ENCODE data around the gene C22orf39.

DNA sequence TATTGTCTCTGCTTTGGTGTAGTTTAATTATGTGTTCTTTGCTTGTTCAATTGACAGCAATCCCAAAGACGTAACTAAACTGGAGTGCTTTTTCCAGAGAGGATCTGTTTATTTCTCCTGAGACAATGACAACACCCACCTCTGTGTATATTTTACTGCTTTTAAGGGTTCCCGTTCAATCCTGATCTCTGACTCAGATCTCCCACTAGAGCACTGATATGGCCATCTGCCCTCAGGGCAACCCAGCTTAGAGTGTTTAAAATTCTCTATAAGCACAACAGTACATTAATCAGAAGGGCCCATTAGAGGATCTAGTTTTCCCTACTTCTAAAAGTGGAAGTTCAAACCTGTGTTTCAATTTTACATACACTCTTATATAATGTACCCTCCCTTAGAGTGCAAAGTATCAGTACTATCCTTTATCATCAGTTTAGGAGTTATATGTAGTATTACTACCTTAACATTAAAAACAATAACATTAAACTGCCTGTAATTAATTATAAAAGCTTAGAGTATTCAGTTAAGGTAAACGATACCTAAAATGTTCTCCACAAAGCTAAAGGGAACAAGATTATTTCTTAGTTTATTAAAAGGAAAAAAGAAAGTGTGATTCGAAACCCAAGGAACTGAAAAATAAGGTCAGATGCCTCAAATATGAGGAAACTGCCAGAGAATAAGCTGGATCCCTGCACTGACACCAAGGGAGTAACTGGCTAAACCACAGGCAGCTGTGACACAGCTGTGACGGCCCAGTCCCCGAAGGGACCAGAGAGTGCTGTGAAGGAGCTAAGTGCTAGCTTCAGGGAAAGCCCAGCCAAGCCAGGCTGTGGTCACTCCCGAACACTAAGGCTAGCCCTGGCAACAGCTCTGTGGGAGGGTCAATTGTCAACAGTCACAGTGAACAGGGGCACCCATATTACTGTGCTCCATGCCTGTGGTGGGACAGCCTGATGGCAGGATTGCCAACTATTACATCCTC is 16.3 kb upstream of the C22orf39 start:
- TF ChIP-seq, protein P1, sequence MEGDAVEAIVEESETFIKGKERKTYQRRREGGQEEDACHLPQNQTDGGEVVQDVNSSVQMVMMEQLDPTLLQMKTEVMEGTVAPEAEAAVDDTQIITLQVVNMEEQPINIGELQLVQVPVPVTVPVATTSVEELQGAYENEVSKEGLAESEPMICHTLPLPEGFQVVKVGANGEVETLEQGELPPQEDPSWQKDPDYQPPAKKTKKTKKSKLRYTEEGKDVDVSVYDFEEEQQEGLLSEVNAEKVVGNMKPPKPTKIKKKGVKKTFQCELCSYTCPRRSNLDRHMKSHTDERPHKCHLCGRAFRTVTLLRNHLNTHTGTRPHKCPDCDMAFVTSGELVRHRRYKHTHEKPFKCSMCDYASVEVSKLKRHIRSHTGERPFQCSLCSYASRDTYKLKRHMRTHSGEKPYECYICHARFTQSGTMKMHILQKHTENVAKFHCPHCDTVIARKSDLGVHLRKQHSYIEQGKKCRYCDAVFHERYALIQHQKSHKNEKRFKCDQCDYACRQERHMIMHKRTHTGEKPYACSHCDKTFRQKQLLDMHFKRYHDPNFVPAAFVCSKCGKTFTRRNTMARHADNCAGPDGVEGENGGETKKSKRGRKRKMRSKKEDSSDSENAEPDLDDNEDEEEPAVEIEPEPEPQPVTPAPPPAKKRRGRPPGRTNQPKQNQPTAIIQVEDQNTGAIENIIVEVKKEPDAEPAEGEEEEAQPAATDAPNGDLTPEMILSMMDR (IDR thresholded peaks at IDR 0.05): no peak
- no peak for TF ChIP-seq POLR2A (IDR thresholded peaks at IDR 0.05)

All from Peyer's patch (tissue), 4 donors.